Prostate gland (tissue), 2 donors: ENCODE measurements around the gene STOM. TPM values are rescaled to one million over a fixed set of nuclear protein-coding genes. Genes with fewer than 3 reads are reported as not detected.

Experiments used
- DNase-seq: peaks from one replicate; pipeline ENCODE4 v3.0.0-alpha.2; 2019; ENCODE audit warnings: low spot score
- H3K27ac ChIP-seq, 2 donors: fragments of 200-600 bp; sonication (generic); 2 replicates each; pipeline ENCODE4 v1.5.1; 2017 to 2019
- H3K27me3 ChIP-seq: fragments of 200-600 bp; sonication (generic); replicated peaks from 2 replicates; pipeline ENCODE4 v1.5.1; 2019; ENCODE audit not compliant: insufficient read depth
- H3K36me3 ChIP-seq, 2 donors: fragments of 200-600 bp; sonication (generic); 1 replicate in 1 of 2; 2 replicates in 1 of 2; pipeline versions ENCODE4 v1.5.1 to v1.8.1; 2017 to 2019
- H3K4me1 ChIP-seq: fragments of 200-600 bp; sonication (generic); replicated peaks from 2 replicates; pipeline ENCODE4 v1.5.1; 2019
- H3K4me3 ChIP-seq, 2 donors: fragments of 200-600 bp; sonication (generic); 2 replicates each; pipeline ENCODE4 v1.5.1; 2017 to 2019
- H3K9me3 ChIP-seq: fragments of 200-600 bp; sonication (generic); 2 replicates; pipeline ENCODE4 v1.5.1; 2017
- POLR2A ChIP-seq: fragments of 450-650 bp; IDR thresholded peaks from one replicate; pipeline ENCODE4 v1.6.1; 2016; ENCODE audit warnings: antibody characterized with exemption, mild to moderate bottlenecking
- POLR2AphosphoS5 ChIP-seq: sonication (generic); formaldehyde crosslinking; IDR thresholded peaks from one replicate; pipeline ENCODE4 v1.6.1; 2017; ENCODE audit warnings: antibody characterized with exemption
- WGBS: methylation state at CpG from one replicate; pipeline ENCODE4 v1.1.5; 2018; 5-methylcytosine and 5-hydroxymethylcytosine counted together
- intact Hi-C: fragments of 100-400 bp; cut with DNase I; formaldehyde crosslinking; loops from one replicate; pipeline ENCODE4 v1.14.2; 2022
- total RNA-seq, 2 donors: library from RNA; depleted of rRNA; stranded (reverse); fragments of >200 nt; gene quantifications; one replicate each; pipeline ENCODE4 v1.1.0, GENCODE V29; 2016
- TF ChIP-seq, protein P1 (sequence below), 4 experiments: fragments of 200-600 bp in 2 of 4; fragments of 450-650 bp in 2 of 4; sonication (generic) in 2 of 4; IDR thresholded peaks; 1 replicate in 3 of 4; 2 replicates in 1 of 4; pipeline ENCODE4 v1.5.1; 2016 to 2019; ENCODE audit warnings: antibody characterized with exemption in 4 of 4, mild to moderate bottlenecking in 2 of 4, moderate library complexity in 2 of 4

STOM gene
- total RNA-seq, 2 donors from 2014 or later: 64.3 to 85.1 TPM

DNA sequence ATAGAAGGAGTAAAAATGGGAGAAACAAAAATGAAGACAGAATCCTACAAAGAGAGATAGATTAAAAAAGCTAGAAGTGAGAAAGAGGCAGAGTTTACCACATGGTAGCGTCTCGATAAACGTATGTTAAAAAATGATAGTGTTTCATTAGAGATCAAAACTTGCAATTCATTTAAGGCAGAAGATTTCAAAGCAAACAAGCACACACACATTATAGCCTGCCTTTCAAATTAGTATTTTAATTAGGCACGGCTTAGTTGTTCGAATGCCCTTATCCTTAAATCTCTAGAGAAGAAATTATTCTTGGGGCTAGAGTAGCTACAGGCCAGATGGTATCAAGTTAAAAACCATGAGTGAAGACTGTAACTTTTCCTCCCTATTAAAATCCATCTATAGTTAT, 6.0 kb downstream of the STOM start:
- Histone ChIP-seq H3K27me3 (no peaks in the 10 kb centered on the region), H3K9me3 (no peaks in the 10 kb centered on the region), H3K4me3 (no peak overlapping the region), H3K36me3 (no peaks in the 10 kb centered on the region), H3K4me1 (peaks cover 4% of the 10 kb centered on the region), H3K27ac (peak overlapping the region; percentile 74 to 88)
- no peak for TF ChIP-seq POLR2AphosphoS5
- TF ChIP-seq POLR2A: no peak
- TF ChIP-seq, protein P1, sequence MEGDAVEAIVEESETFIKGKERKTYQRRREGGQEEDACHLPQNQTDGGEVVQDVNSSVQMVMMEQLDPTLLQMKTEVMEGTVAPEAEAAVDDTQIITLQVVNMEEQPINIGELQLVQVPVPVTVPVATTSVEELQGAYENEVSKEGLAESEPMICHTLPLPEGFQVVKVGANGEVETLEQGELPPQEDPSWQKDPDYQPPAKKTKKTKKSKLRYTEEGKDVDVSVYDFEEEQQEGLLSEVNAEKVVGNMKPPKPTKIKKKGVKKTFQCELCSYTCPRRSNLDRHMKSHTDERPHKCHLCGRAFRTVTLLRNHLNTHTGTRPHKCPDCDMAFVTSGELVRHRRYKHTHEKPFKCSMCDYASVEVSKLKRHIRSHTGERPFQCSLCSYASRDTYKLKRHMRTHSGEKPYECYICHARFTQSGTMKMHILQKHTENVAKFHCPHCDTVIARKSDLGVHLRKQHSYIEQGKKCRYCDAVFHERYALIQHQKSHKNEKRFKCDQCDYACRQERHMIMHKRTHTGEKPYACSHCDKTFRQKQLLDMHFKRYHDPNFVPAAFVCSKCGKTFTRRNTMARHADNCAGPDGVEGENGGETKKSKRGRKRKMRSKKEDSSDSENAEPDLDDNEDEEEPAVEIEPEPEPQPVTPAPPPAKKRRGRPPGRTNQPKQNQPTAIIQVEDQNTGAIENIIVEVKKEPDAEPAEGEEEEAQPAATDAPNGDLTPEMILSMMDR (IDR thresholded peaks at IDR 0.05): no peak
- 54% methylated on average over 5 of the region's 5 CpGs for WGBS
- intact Hi-C loops: no loop called here
- no peak for DNase-seq

DNA sequence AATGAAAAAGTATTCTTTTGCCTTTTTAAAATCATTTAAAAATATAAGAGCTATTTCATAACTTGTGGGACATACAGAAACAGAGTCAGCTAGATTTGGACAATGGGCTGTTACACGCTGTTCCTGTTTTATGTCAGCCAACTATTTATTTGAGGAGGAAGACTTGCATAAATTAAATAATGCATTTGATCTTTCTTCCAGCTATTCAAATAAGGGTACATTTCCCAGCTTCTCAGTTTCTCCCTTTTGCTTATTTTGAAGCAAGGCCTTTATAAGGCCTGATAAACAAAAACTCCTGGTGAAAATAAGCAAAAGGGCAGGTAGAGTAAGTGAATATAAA, 6.5 kb downstream of the STOM start:
- H3K9me3 ChIP-seq: no peaks in the 10 kb centered on the region
- no peak for TF ChIP-seq POLR2A
- TF ChIP-seq, protein P1 (IDR thresholded peaks at IDR 0.05): no peak
- peak; percentile 51 for TF ChIP-seq POLR2AphosphoS5
- peak overlapping the region; percentile 74 to 88 for H3K27ac ChIP-seq
- H3K4me3 ChIP-seq: no peak overlapping the region
- no peaks in the 10 kb centered on the region for H3K27me3 ChIP-seq
- intact Hi-C loops: no loop called here
- no peak for DNase-seq
- H3K4me1 ChIP-seq: peaks cover 4% of the 10 kb centered on the region
- no peaks in the 10 kb centered on the region for H3K36me3 ChIP-seq
- WGBS: 12% methylated on average over 1 of the region's 1 CpG

DNA sequence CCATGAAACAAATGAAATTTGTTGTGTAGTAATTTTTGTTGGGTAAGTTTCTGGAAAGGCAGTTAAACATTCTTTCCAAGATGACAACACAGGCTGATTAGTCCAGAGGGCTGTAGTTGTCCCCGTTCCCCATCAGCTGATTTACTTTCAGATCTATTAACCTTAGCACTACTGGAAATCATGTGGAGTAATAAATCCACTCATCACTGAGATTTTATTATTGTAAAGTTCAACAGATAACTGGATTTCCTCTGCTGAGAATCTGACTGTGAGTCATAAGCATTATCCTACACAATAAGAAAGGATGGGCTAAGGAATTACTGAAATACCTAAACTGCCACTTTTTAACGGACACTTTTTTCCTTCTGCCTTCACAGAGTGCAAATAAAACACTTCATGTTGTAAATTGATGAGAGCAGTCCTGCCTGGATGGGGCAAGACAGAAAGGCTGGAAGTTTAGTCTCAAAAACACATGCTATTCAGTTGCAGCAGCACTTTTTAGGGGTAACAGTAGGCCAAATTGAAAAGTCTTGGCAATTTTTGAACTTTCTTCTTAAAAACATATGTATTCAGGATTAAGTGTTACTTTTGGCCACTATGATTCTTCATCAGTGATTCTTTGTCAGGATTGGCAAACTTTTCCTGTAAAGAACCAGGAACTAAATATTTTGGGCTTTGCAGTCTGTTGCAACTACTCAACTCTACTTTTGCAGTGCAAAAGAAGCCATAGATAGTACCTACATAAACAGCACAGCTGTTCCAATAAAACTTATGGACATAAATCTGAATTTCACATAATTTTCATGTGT, 7.0 kb downstream of the STOM start:
- H3K4me1 ChIP-seq: peaks cover 4% of the 10 kb centered on the region

GRCh38 chr9:121360601-121361374, 9.3 kb downstream of the STOM start:
- intact Hi-C loops: no loop called here
- H3K27me3 ChIP-seq: no peaks in the 10 kb centered on the region
- no peaks in the 10 kb centered on the region for H3K36me3 ChIP-seq
- H3K27ac ChIP-seq: peak overlapping the region; percentile 45 to 88
- H3K4me3 ChIP-seq: no peak overlapping the region
- no peaks in the 10 kb centered on the region for H3K9me3 ChIP-seq
- peaks cover 4% of the 10 kb centered on the region for H3K4me1 ChIP-seq
- peak; percentile 45 for TF ChIP-seq POLR2AphosphoS5
- no peak for TF ChIP-seq POLR2A
- DNase-seq: no peak

More for the DNA sequence above, 7.0 kb downstream of the STOM start:
- Histone ChIP-seq H3K9me3 (no peaks in the 10 kb centered on the region), H3K4me3 (no peak overlapping the region), H3K27me3 (no peaks in the 10 kb centered on the region), H3K27ac (peak overlapping the region; percentile 74 to 88), H3K36me3 (no peaks in the 10 kb centered on the region)
- 0% methylated on average over 2 of the region's 2 CpGs for WGBS
- intact Hi-C loops: no loop called here
- DNase-seq: no peak
- no peak for TF ChIP-seq POLR2A
- TF ChIP-seq POLR2AphosphoS5: peak; percentile 54
- TF ChIP-seq, protein P1 (IDR thresholded peaks at IDR 0.05): no peak

GRCh38 chr9:121359351-121360294, 10.4 kb downstream of the STOM start:
- 48% methylated on average over 3 of the region's 3 CpGs for WGBS
- DNase-seq: no peak
- Histone ChIP-seq H3K27ac (peak overlapping the region; percentile 17 to 33), H3K4me3 (no peak overlapping the region), H3K4me1 (peaks cover 4% of the 10 kb centered on the region), H3K36me3 (no peaks in the 10 kb centered on the region), H3K27me3 (no peaks in the 10 kb centered on the region), H3K9me3 (no peaks in the 10 kb centered on the region)
- no peak for TF ChIP-seq POLR2AphosphoS5
- TF ChIP-seq, protein P1 (IDR thresholded peaks at IDR 0.05): no peak
- no peak for TF ChIP-seq POLR2A
- intact Hi-C loops: no loop called here
